PC-9 (cell line): ENCODE data around the gene NAV3. TPM values are rescaled to one million over a fixed set of nuclear protein-coding genes. Genes with fewer than 3 reads are reported as not detected.

ENCODE experiments used
- BruUV-seq: library from RNA; stranded (reverse); fragments of 400-500 nt; replicated peaks from 2 replicates; lab custom pipeline; 2021; lab: Mats Ljungman, UMichigan
- CTCF ChIA-PET: fragments of 300-600 bp; sonication (Branson Sonifier 250); formaldehyde crosslinking; loops from one replicate; lab custom pipeline; 2022; ENCODE audit warnings: antibody characterized with exemption; lab: Charles Lee
- POLR2A ChIA-PET: fragments of 300-600 bp; sonication (Branson Sonifier 250); formaldehyde crosslinking; loops from one replicate; lab custom pipeline; 2022; ENCODE audit warnings: antibody characterized with exemption; ENCODE audit not compliant: unreplicated experiment; lab: Charles Lee
- DNase-seq, 2 experiments: peaks; one replicate each; pipeline versions ENCODE4 v3.0.0 to v3.0.0-alpha.2; 2015 to 2022; ENCODE audit warnings: mixed read lengths in 1 of 2
- H2AFZ ChIP-seq: fragments of 200-600 bp; sonication (generic); 2 replicates; pipeline ENCODE4 v1.8.1; 2017; ENCODE audit warnings: antibody characterized with exemption
- H3F3A ChIP-seq: fragments of 200-600 bp; sonication (generic); 2 replicates; pipeline ENCODE4 v1.8.1; 2017; ENCODE audit warnings: antibody characterized with exemption, mild to moderate bottlenecking, low read depth; ENCODE audit not compliant: insufficient read depth
- H3K27ac ChIP-seq: fragments of 200-600 bp; sonication (generic); 2 replicates; pipeline ENCODE4 v1.6.1; 2016; ENCODE audit warnings: mixed run types
- H3K27me3 ChIP-seq: fragments of 200-600 bp; sonication (generic); 2 replicates; pipeline ENCODE4 v1.6.1; 2016; ENCODE audit warnings: low read depth, mixed run types; ENCODE audit not compliant: insufficient read depth
- H3K36me3 ChIP-seq: fragments of 200-600 bp; sonication (generic); 2 replicates; pipeline ENCODE4 v1.6.1; 2016; ENCODE audit warnings: low read depth, mixed run types
- H3K4me1 ChIP-seq: fragments of 200-600 bp; sonication (generic); replicated peaks from 2 replicates; pipeline ENCODE4 v1.6.1; 2016; ENCODE audit warnings: mixed run types; ENCODE audit not compliant: insufficient read depth
- H3K4me2 ChIP-seq: fragments of 200-600 bp; sonication (generic); 2 replicates; pipeline ENCODE4 v1.6.1; 2017; ENCODE audit warnings: mixed run types
- H3K4me3 ChIP-seq: fragments of 200-600 bp; sonication (generic); 2 replicates; pipeline ENCODE4 v1.6.1; 2016; ENCODE audit warnings: mixed run types
- H3K79me2 ChIP-seq: fragments of 200-600 bp; sonication (generic); 2 replicates; pipeline ENCODE4 v1.6.1; 2017; ENCODE audit warnings: low read depth, mixed run types
- H3K9me2 ChIP-seq: fragments of 200-600 bp; sonication (generic); 2 replicates; pipeline ENCODE4 v1.8.1; 2017; ENCODE audit warnings: mild to moderate bottlenecking; ENCODE audit not compliant: insufficient read depth
- H3K9me3 ChIP-seq: fragments of 200-600 bp; sonication (generic); 2 replicates; pipeline ENCODE4 v1.8.1; 2016; ENCODE audit warnings: low read depth; ENCODE audit not compliant: insufficient read depth
- H4K20me1 ChIP-seq: fragments of 200-600 bp; sonication (generic); 2 replicates; pipeline ENCODE4 v1.8.1; 2017; ENCODE audit not compliant: insufficient read depth
- EZH2 ChIP-seq: fragments of 200-600 bp; sonication (generic); IDR thresholded peaks from 2 replicates; pipeline ENCODE4 v1.8.0; 2017; ENCODE audit warnings: antibody characterized with exemption, low read depth
- intact Hi-C: fragments of 100-400 bp; cut with micrococcal nuclease; formaldehyde crosslinking; loops from one replicate; pipeline ENCODE4 v1.10.0; 2022; ENCODE audit not compliant: unreplicated experiment
- total RNA-seq: library from RNA; stranded (reverse); gene quantifications from 2 replicates; pipeline ENCODE4 v1.2.3, GENCODE V29; 2021
- TF ChIP-seq, protein P1 (sequence below): fragments of 200-600 bp; sonication (generic); conservative IDR thresholded peaks from 2 replicates; pipeline ENCODE4 v1.6.1; 2017; ENCODE audit warnings: mixed run types, antibody characterized with exemption, mild to moderate bottlenecking, moderate library complexity

Gene NAV3
- total RNA-seq, 1 experiment from 2014 or later: 13.6 TPM

DNA sequence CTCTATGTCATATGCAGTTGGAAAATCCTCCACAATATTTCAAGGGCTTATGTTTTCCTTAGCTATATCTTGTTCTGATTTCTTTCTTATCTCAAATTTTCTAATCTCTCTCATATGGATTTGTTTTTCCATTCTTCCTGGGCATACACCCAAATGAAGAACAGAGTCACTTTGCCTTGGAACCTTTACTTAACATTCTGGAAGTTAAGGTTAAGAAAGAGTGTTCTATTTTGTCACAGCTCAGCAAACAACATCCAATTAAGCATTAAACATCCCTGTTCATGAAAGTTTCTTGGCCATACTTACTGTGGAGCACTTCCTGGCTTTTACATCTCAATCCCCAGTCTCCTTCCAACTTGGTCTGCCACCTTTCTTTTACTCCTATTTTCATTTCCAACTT, 5.3 kb downstream of the NAV3 start:
- H3K9me3 ChIP-seq: no peaks in the 10 kb centered on the region
- POLR2A ChIA-PET: interaction anchor here (0.6 kb wide), 1 partner anchor 47 kb away, joined by 3 read pairs; no protein-coding TSS in a partner anchor
- no peak overlapping the region for H3K4me2 ChIP-seq
- H3K27me3 ChIP-seq: no peaks in the 10 kb centered on the region
- H2AFZ ChIP-seq: no peak overlapping the region
- H3F3A ChIP-seq: no peaks in the 10 kb centered on the region
- H4K20me1 ChIP-seq: no peaks in the 10 kb centered on the region
- H3K36me3 ChIP-seq: no peaks in the 10 kb centered on the region
- TF ChIP-seq, protein P1, sequence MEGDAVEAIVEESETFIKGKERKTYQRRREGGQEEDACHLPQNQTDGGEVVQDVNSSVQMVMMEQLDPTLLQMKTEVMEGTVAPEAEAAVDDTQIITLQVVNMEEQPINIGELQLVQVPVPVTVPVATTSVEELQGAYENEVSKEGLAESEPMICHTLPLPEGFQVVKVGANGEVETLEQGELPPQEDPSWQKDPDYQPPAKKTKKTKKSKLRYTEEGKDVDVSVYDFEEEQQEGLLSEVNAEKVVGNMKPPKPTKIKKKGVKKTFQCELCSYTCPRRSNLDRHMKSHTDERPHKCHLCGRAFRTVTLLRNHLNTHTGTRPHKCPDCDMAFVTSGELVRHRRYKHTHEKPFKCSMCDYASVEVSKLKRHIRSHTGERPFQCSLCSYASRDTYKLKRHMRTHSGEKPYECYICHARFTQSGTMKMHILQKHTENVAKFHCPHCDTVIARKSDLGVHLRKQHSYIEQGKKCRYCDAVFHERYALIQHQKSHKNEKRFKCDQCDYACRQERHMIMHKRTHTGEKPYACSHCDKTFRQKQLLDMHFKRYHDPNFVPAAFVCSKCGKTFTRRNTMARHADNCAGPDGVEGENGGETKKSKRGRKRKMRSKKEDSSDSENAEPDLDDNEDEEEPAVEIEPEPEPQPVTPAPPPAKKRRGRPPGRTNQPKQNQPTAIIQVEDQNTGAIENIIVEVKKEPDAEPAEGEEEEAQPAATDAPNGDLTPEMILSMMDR: no peak
- no peak for TF ChIP-seq EZH2
- CTCF ChIA-PET: interaction anchor here (0.5 kb wide), 1 partner anchor 64 kb away, joined by 5 read pairs; no protein-coding TSS in a partner anchor
- intact Hi-C loops: no loop called here
- no peaks in the 10 kb centered on the region for H3K79me2 ChIP-seq
- no TSS peak for BruUV-seq
- DNase-seq: no peak
- no peak overlapping the region for H3K27ac ChIP-seq
- no peaks in the 10 kb centered on the region for H3K4me1 ChIP-seq
- no peaks in the 10 kb centered on the region for H3K9me2 ChIP-seq
- H3K4me3 ChIP-seq: no peak overlapping the region

DNA sequence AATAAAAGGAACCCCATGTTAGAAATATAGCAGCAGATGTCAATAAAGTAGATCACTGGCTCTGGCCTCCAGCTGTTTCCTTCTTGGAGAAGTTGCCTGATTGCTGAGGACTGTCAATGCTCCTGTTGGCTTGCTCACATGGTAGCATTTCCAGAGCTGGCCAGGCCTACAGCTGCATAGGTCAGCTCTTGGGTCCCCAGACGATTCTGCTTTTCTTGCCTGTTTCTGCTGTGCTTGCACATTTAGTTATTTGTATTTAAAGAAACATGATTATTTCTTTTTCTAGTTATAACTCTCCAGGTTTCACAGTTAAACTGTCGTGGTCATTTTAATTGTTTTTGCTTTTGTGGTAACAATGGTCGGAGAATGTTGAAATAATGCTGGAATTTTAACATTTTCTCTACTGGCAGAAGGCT, 7.2 kb downstream of the NAV3 start:
- no TSS peak for BruUV-seq
- Histone ChIP-seq H3F3A (no peaks in the 10 kb centered on the region), H2AFZ (no peak overlapping the region), H3K4me1 (peaks cover 13% of the 10 kb centered on the region), H3K4me3 (no peak overlapping the region), H4K20me1 (no peaks in the 10 kb centered on the region), H3K27ac (no peak overlapping the region), H3K9me2 (no peaks in the 10 kb centered on the region), H3K4me2 (no peak overlapping the region), H3K79me2 (no peaks in the 10 kb centered on the region), H3K9me3 (no peaks in the 10 kb centered on the region), H3K27me3 (no peaks in the 10 kb centered on the region), H3K36me3 (no peaks in the 10 kb centered on the region)
- ChIA-PET CTCF (no interaction called here), POLR2A (no interaction called here)
- intact Hi-C loops: no loop called here
- TF ChIP-seq EZH2: no peak
- TF ChIP-seq, protein P1: no peak
- no peak for DNase-seq

DNA sequence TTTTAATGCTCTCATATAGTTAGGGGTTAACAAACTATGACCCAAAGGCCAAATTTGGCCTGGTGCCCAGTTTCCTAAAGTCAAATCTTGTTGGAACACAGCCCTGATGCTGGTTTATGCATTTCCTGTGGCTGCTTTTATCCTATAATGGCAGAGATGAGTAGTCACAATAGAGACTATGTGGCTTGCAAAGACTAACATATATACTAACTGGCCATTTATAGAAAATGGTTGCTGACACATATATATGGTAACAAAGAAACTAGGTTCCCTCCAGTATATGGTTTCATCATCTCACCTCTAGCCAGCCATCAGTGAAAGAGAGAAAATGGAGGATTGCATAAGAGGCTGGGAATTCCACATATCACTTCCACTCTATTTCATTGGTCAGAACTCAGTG, 10.8 kb downstream of the NAV3 start:
- Histone ChIP-seq H3K79me2 (no peaks in the 10 kb centered on the region), H3K27ac (no peak overlapping the region), H4K20me1 (no peaks in the 10 kb centered on the region), H3F3A (0 out of 2 replicates have a peak, but pooled peaks cover 5% of the 10 kb centered on the region), H3K4me3 (no peak overlapping the region), H3K4me1 (peaks cover 25% of the 10 kb centered on the region), H3K36me3 (no peaks in the 10 kb centered on the region), H3K9me2 (no peaks in the 10 kb centered on the region), H3K4me2 (no peak overlapping the region), H2AFZ (no peak overlapping the region), H3K9me3 (no peaks in the 10 kb centered on the region), H3K27me3 (no peaks in the 10 kb centered on the region)
- POLR2A ChIA-PET: no interaction called here
- DNase-seq: no peak
- TF ChIP-seq, protein P1: no peak
- no peak for TF ChIP-seq EZH2
- BruUV-seq: no TSS peak
- intact Hi-C loops: no loop called here
- CTCF ChIA-PET: no interaction called here
